ENCODE data around the gene HHIP. TPM values are rescaled to one million over a fixed set of nuclear protein-coding genes. Genes with fewer than 3 reads are reported as not detected.

The HHIP gene
- total RNA-seq, 1 donor from 2014 or later, result not detected

DNA sequence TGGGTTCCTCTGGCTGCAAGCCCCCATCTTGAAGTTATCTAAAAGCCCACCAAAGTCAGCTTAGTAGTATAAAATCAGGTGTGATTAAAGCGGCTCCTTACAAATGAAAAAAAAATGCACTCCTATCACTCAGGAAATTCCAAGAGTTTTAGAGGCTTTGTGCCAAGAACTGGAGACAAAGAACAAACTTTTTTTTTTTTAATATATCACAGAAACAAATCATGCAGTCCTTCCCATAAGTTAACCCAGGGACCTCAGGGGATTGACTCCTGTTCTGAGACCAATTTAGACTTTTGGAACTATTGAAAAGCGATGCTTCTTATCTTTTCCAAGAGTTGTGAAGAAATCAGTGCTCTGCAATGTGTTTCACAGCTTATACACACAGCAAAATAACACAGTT lies 53.6 kb downstream of the HHIP start:
- H3K4me3 ChIP-seq (ENCODE audit: low read depth, low read length), result no peak overlapping the region
- peak; percentile 62 for DNase-seq (ENCODE audit: low read depth)
- FAIRE-seq, result no peak
- no peaks in the 10 kb centered on the region for H3K36me3 ChIP-seq (ENCODE audit: control insufficient read depth, insufficient read depth, low read length)
- no peaks in the 10 kb centered on the region for H3K27me3 ChIP-seq (ENCODE audit: control insufficient read depth, insufficient read depth, low read length)
- TF ChIP-seq, protein P1, sequence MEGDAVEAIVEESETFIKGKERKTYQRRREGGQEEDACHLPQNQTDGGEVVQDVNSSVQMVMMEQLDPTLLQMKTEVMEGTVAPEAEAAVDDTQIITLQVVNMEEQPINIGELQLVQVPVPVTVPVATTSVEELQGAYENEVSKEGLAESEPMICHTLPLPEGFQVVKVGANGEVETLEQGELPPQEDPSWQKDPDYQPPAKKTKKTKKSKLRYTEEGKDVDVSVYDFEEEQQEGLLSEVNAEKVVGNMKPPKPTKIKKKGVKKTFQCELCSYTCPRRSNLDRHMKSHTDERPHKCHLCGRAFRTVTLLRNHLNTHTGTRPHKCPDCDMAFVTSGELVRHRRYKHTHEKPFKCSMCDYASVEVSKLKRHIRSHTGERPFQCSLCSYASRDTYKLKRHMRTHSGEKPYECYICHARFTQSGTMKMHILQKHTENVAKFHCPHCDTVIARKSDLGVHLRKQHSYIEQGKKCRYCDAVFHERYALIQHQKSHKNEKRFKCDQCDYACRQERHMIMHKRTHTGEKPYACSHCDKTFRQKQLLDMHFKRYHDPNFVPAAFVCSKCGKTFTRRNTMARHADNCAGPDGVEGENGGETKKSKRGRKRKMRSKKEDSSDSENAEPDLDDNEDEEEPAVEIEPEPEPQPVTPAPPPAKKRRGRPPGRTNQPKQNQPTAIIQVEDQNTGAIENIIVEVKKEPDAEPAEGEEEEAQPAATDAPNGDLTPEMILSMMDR (IDR thresholded peaks at IDR 0.05; ENCODE audit: insufficient read depth, low read length, severe bottlenecking), result no peak

DNA sequence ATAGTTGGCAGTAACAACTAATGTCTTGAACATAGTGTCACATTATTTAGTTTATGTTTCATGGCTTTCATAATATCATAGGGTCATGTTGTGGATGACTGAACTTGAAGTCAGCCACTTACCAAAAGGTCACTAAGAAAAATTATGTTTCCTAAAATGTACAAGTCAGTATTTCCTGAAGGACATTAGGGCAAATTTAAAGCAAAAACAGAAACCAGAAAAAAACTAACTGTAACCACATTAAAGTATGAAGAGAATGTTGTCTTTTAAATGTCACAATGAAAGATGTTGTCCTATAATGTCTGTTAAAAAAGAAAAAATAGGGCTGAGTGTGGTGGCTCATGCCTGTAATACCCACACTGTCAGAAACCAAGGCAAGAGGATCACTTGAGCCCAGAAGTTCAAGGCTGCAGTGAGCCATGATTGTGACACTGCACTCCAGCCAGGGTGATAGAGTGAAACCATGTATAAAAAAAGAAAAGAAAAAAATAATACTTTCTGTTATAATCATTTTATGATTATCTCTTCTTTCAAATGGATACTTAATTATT lies 55.8 kb downstream of the HHIP start:
- no peak overlapping the region for H3K4me3 ChIP-seq (ENCODE audit: low read depth, low read length)
- no peak for DNase-seq (ENCODE audit: low read depth)
- no peaks in the 10 kb centered on the region for H3K27me3 ChIP-seq (ENCODE audit: control insufficient read depth, insufficient read depth, low read length)
- no peak for FAIRE-seq
- TF ChIP-seq, protein P1 (IDR thresholded peaks at IDR 0.05; ENCODE audit: insufficient read depth, low read length, severe bottlenecking), result no peak
- no peaks in the 10 kb centered on the region for H3K36me3 ChIP-seq (ENCODE audit: control insufficient read depth, insufficient read depth, low read length)

DNA sequence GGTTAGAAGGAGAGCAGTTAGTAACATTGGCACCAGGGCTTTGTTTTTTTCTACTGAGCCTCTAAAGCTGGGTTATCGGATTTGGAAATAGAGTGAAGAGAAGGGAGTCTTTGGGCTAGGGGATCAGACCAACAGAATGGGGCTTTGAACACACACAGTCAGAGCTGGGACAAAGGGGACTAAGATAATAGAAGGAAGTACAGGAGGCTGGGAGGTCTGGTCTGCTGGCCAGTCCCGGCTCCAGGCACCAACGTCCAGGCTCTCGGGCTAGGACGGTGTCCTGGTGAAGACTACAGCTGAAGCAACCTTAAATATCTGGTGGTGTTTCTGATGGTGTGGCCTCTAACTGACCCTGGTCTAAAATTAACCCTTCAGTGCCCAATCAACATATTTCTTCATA lies 57.5 kb downstream of the HHIP start:
- Histone ChIP-seq H3K27me3 (ENCODE audit: control insufficient read depth, insufficient read depth, low read length) (no peaks in the 10 kb centered on the region), H3K36me3 (ENCODE audit: control insufficient read depth, insufficient read depth, low read length) (no peaks in the 10 kb centered on the region), H3K4me3 (ENCODE audit: low read depth, low read length) (no peak overlapping the region)
- FAIRE-seq (no peak), DNase-seq (ENCODE audit: low read depth) (no peak)
- TF ChIP-seq, protein P1 (IDR thresholded peaks at IDR 0.05; ENCODE audit: insufficient read depth, low read length, severe bottlenecking), result no peak

DNA sequence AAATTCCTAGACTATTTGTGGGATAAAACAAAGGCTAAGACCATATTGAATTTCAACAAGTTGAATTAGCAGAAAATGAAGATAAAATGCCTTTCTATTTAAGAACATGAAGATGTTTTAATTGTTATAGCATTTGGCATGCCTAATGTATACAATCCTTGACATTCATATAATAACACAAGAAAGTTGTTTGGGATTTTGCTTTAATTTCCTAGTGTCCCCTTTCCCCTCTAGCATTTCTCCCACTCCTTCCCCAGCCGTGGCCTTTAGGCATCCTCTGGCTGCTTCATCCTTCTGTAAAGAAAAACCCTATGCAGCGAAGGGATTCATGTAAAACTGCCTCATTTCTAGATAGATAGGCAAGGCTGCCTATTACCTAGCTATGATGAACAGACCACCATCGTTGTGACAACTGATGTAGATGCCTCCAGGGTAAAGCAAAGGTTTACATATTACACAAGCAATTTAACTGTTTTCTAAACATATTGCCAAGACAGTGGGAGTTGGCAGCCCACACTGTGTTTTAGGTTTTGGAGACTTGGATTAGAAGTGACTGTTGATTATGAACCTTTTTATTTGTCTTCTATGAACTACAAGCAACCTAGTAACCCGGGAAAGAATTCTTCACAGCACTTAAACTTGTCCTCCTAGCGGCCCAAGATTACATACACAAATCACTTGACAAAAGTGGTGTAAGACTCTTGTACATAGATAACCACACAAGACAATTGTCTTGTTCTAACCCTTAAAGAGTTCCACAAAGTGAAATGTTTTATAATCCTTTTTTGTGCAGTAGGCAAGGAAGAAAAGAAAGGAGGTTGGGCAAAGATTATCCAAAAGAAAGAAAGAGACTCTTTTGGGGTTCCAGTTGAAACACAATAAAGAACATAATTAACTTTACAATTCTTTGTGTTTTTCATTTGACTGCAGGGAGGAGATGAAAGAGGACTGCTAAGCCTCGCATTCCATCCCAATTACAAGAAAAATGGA lies 59.9 kb downstream of the HHIP start:
- FAIRE-seq (no peak), DNase-seq (ENCODE audit: low read depth) (no peak)
- TF ChIP-seq, protein P1 (IDR thresholded peaks at IDR 0.05; ENCODE audit: insufficient read depth, low read length, severe bottlenecking), result no peak
- Histone ChIP-seq H3K4me3 (ENCODE audit: low read depth, low read length) (no peak overlapping the region), H3K36me3 (ENCODE audit: control insufficient read depth, insufficient read depth, low read length) (no peaks in the 10 kb centered on the region), H3K27me3 (ENCODE audit: control insufficient read depth, insufficient read depth, low read length) (no peaks in the 10 kb centered on the region)

DNA sequence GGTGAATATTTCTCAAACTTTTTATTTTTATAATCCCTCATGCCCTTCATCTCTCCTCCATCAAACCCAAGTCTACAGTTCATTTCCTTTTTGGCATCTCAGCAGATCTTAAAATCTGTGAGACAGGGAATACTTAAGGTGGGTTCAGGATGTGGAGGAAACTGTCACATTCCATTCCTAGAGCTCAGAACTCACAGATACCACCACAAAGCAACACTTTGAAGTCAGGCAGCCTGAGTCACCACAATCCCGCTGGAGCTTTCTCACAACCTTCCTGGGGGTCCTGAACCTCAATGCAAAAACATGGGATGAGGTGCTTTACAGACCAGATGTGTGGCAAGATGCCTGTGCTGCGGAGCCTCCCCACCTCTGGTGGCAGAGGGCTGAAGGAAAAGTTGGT lies 63.2 kb downstream of the HHIP start:
- no peaks in the 10 kb centered on the region for H3K27me3 ChIP-seq (ENCODE audit: control insufficient read depth, insufficient read depth, low read length)
- TF ChIP-seq, protein P1 (IDR thresholded peaks at IDR 0.05; ENCODE audit: insufficient read depth, low read length, severe bottlenecking), result no peak
- DNase-seq (ENCODE audit: low read depth), result peak; percentile 46
- FAIRE-seq, result no peak
- H3K36me3 ChIP-seq (ENCODE audit: control insufficient read depth, insufficient read depth, low read length), result no peaks in the 10 kb centered on the region
- no peak overlapping the region for H3K4me3 ChIP-seq (ENCODE audit: low read depth, low read length)

Data from bronchial epithelial cell (primary cell).